HepG2 (cell line): Measurements from ENCODE around the gene AIDA. TPM values are rescaled to one million over a fixed set of nuclear protein-coding genes. Genes with fewer than 3 reads are reported as not detected.

Experiments
- ATF7 ChIP-seq, 2 experiments: fragments of 450-650 bp in 1 of 2; sonication (generic) in 1 of 2; formaldehyde crosslinking in 1 of 2; IDR thresholded peaks; 2 replicates each; pipeline versions ENCODE4 v1.4.0 to v1.6.1; 2016 to 2020; ENCODE audit warnings: antibody characterized with exemption in 1 of 2, mild to moderate bottlenecking in 1 of 2, missing genetic modification reagents in 1 of 2
- ELF4 ChIP-seq: sonication (generic); formaldehyde crosslinking; IDR thresholded peaks from 2 replicates; pipeline ENCODE4 v1.5.0; 2020; ENCODE audit warnings: missing genetic modification reagents, mild to moderate bottlenecking, moderate library complexity, borderline replicate concordance
- KMT2B ChIP-seq: IDR thresholded peaks from 2 replicates; pipeline ENCODE4 v1.6.1; 2016; ENCODE audit warnings: missing genetic modification reagents, missing compliant biosample characterization
- MAF1 ChIP-seq: sonication (generic); formaldehyde crosslinking; IDR thresholded peaks from 2 replicates; pipeline ENCODE4 v1.5.0; 2020; ENCODE audit warnings: missing genetic modification reagents, borderline replicate concordance
- POLR2A ChIP-seq, 2 experiments: IDR thresholded peaks; 2 replicates each; pipeline ENCODE4 v1.6.1; 2011; ENCODE audit warnings: low read depth in 2 of 2, low read length in 2 of 2, mild to moderate bottlenecking in 1 of 2, moderate library complexity in 1 of 2; ENCODE audit not compliant: insufficient read depth in 1 of 2
- SOX6 ChIP-seq, 2 experiments: fragments of 450-650 bp in 1 of 2; sonication (generic) in 1 of 2; formaldehyde crosslinking in 1 of 2; IDR thresholded peaks; 2 replicates each; pipeline versions ENCODE4 v1.4.0 to v1.6.1; 2017 to 2020; ENCODE audit warnings: antibody characterized with exemption in 1 of 2, mild to moderate bottlenecking in 1 of 2, missing genetic modification reagents in 1 of 2
- ZNF207 ChIP-seq: fragments of 450-650 bp; IDR thresholded peaks from 2 replicates; pipeline ENCODE4 v1.6.1; 2016; ENCODE audit warnings: antibody characterized with exemption, borderline replicate concordance
- ZNF224 ChIP-seq: sonication (generic); formaldehyde crosslinking; IDR thresholded peaks from 2 replicates; pipeline ENCODE4 v1.5.0; 2020; ENCODE audit warnings: mild to moderate bottlenecking, missing genetic modification reagents
- ZNF232 ChIP-seq: sonication (generic); formaldehyde crosslinking; IDR thresholded peaks from 2 replicates; pipeline ENCODE4 v1.4.0; 2020; ENCODE audit warnings: missing genetic modification reagents, borderline replicate concordance
- ZNF318 ChIP-seq: sonication (generic); formaldehyde crosslinking; IDR thresholded peaks from 2 replicates; pipeline ENCODE4 v1.4.0; 2020; ENCODE audit warnings: mild to moderate bottlenecking, missing genetic modification reagents
- ZNF430 ChIP-seq: sonication (generic); formaldehyde crosslinking; IDR thresholded peaks from 2 replicates; pipeline ENCODE4 v1.9.0; 2021; ENCODE audit warnings: mild to moderate bottlenecking, missing genetic modification reagents
- ZNF574 ChIP-seq: sonication (generic); formaldehyde crosslinking; IDR thresholded peaks from 2 replicates; pipeline ENCODE4 v1.4.0; 2020; ENCODE audit warnings: missing genetic modification reagents
- ZNF644 ChIP-seq: IDR thresholded peaks from 2 replicates; pipeline ENCODE4 v1.6.1; 2016; ENCODE audit warnings: low read depth
- ZNF768 ChIP-seq: sonication (generic); formaldehyde crosslinking; IDR thresholded peaks from 2 replicates; pipeline ENCODE4 v1.4.0; 2020; ENCODE audit warnings: missing genetic modification reagents
- ZNF770 ChIP-seq: sonication (generic); formaldehyde crosslinking; IDR thresholded peaks from 2 replicates; pipeline ENCODE4 v1.5.0; 2020; ENCODE audit warnings: mild to moderate bottlenecking, missing genetic modification reagents
- polyA plus RNA-seq, 8 experiments: library from polyadenylated mRNA; depleted of rRNA in 3 of 8; stranded (reverse) in 7 of 8; unstranded in 1 of 8; fragments of >200 nt; fragmentation: Illumina TruSeq in 4 of 8; extraction: Trizol in 4 of 8; gene quantifications; 2 replicates each; pipeline versions ENCODE4 v1.2.1 to v1.2.3, GENCODE V29; 2011 to 2016; ENCODE audit warnings: low read depth in 4 of 8, missing spikeins in 1 of 8, mixed read lengths in 1 of 8; ENCODE audit not compliant: insufficient read depth in 1 of 8
- total RNA-seq, 5 experiments: library from RNA; depleted of rRNA; stranded (reverse); fragments of >200 nt; fragmentation: Illumina TruSeq; extraction: Trizol; gene quantifications; 2 replicates each; pipeline ENCODE4 v1.2.3, GENCODE V29; 2016; ENCODE audit warnings: low read depth in 1 of 5

The AIDA gene
- total and polyA plus RNA-seq, 2 of the 13 experiments (the other 11 are each of a cell fraction or from before 2014, with no cell fraction given): 17.5 to 35.4 TPM

- TF ChIP-seq ZNF318 (CRISPR knock-in tag) (no peak), ZNF232 (peak; percentile 42; the same call in 1 of the 2 replicates), ZNF644 (CRISPR knock-in tag) (no peak), ZNF768 (CRISPR knock-in tag) (peak; percentile 21; the same call in 1 of the 2 replicates), POLR2A (IDR thresholded peaks at IDR 0.05; ENCODE audit: insufficient read depth in 1 of 2, low read depth in 2 of 2, low read length in 2 of 2) (peak; percentile 52 to 92), ZNF207 (no peak), ZNF224 (CRISPR knock-in tag) (no peak; the same call in 1 of the 2 replicates), ATF7 (IDR thresholded peaks at IDR 0.05) (peak; percentile 51), ATF7 (CRISPR knock-in tag; IDR thresholded peaks at IDR 0.05) (no peak; the same call in 1 of the 2 replicates), SOX6 (IDR thresholded peaks at IDR 0.05) (no peak), SOX6 (CRISPR knock-in tag; IDR thresholded peaks at IDR 0.05) (peak; percentile 64), KMT2B (CRISPR knock-in tag) (peak; percentile 98), ELF4 (CRISPR knock-in tag) (peak; percentile 80; the same call in 1 of the 2 replicates), ZNF430 (peak; percentile 60; the same call in 1 of the 2 replicates), ZNF770 (peak; percentile 35; the same call in 1 of the 2 replicates), ZNF574 (CRISPR knock-in tag) (peak; percentile 98), MAF1 (peak; percentile 86; the same call in 1 of the 2 replicates)
Observed at GRCh38 chr1:222643938-222644635, 68.2 kb downstream of the AIDA start (continued).
